H1 (cell line): Measurements from ENCODE around the gene LRTM2. TPM values are rescaled to one million over a fixed set of nuclear protein-coding genes. Genes with fewer than 3 reads are reported as not detected.

Source experiments
- BACH1 ChIP-seq: IDR thresholded peaks from 2 replicates; pipeline ENCODE4 v1.6.1; 2012; ENCODE audit warnings: low read length, improper control_type of control experiment
- CBX8 ChIP-seq: fragments of 300-800, 300-1000 bp; sonication (generic); IDR thresholded peaks from 2 replicates; pipeline ENCODE4 v1.7.1; 2016; ENCODE audit warnings: low read depth, low read length, borderline replicate concordance
- CHD1 ChIP-seq: IDR thresholded peaks from 2 replicates; pipeline ENCODE4 v1.6.1; 2012; ENCODE audit warnings: low read depth, low read length, improper control_type of control experiment
- CREB1 ChIP-seq: IDR thresholded peaks from 2 replicates; pipeline ENCODE4 v1.6.1; 2012; ENCODE audit warnings: inconsistent platforms
- CTBP2 ChIP-seq: IDR thresholded peaks from 2 replicates; pipeline ENCODE4 v1.7.0; 2011; ENCODE audit warnings: borderline replicate concordance, mild to moderate bottlenecking, moderate library complexity, mixed read lengths, low read length; ENCODE audit not compliant: insufficient read depth, insufficient read length
- FOSL1 ChIP-seq: IDR thresholded peaks from 2 replicates; pipeline ENCODE4 v1.6.1; 2011; ENCODE audit warnings: mild to moderate bottlenecking, low read depth, low read length, moderate library complexity; ENCODE audit not compliant: insufficient read depth
- KDM5A ChIP-seq: fragments of 200-600 bp; IDR thresholded peaks from 2 replicates; pipeline ENCODE4 v1.7.1; 2012; ENCODE audit warnings: mild to moderate bottlenecking, low read length, inconsistent platforms, mixed read lengths
- NANOG ChIP-seq: IDR thresholded peaks from 2 replicates; pipeline ENCODE4 v1.6.1; 2011; ENCODE audit warnings: low read length, low read depth, mild to moderate bottlenecking, inconsistent platforms; ENCODE audit not compliant: insufficient read depth, poor library complexity, severe bottlenecking
- NRF1 ChIP-seq: IDR thresholded peaks from 2 replicates; pipeline ENCODE4 v1.6.1; 2011; ENCODE audit warnings: mild to moderate bottlenecking, low read depth, low read length, improper control_type of control experiment
- TBP ChIP-seq: IDR thresholded peaks from 2 replicates; pipeline ENCODE4 v1.6.1; 2011; ENCODE audit warnings: low read depth, low read length, improper control_type of control experiment
- TEAD4 ChIP-seq: IDR thresholded peaks from 2 replicates; pipeline ENCODE4 v1.6.1; 2012; ENCODE audit warnings: low read depth, low read length, inconsistent platforms, mixed read lengths
- polyA plus RNA-seq, 7 experiments: library from polyadenylated mRNA; depleted of rRNA in 3 of 7; stranded (reverse) in 5 of 7; unstranded in 2 of 7; fragments of >200 nt in 5 of 7; fragments of 200-250 nt in 2 of 7; gene quantifications; 1 replicate in 5 of 7; 2 replicates in 1 of 7; 4 replicates in 1 of 7; pipeline versions ENCODE4 v1.2.1 to v1.2.3, GENCODE V29; 2011 to 2013; ENCODE audit warnings: missing spikeins in 2 of 7, mixed read lengths in 2 of 7
- total RNA-seq: library from RNA; stranded (reverse); fragmentation: NEBNext Ultra II Directional; extraction: Animal tissue kit (Norgen Biotek cat#: 25700); gene quantifications from 2 replicates; pipeline ENCODE4 v1.2.1, GENCODE V29; 2021
- TF ChIP-seq, protein P1 (sequence below): fragments of 300-600 bp; sonication (generic); IDR thresholded peaks from 2 replicates; pipeline ENCODE4 v1.7.1; 2012; ENCODE audit warnings: low read length, moderate library complexity, mild to moderate bottlenecking, inconsistent platforms; ENCODE audit not compliant: insufficient replicate concordance
- TF ChIP-seq, protein P2 (sequence below): IDR thresholded peaks from 2 replicates; pipeline ENCODE4 v1.6.1; 2012; ENCODE audit warnings: inconsistent platforms

The LRTM2 gene
- total and polyA plus RNA-seq, 2 of the 8 experiments (the other 6 are each of a cell fraction or from before 2014, with no cell fraction given), result 0.06 TPM; not detected in 1

DNA sequence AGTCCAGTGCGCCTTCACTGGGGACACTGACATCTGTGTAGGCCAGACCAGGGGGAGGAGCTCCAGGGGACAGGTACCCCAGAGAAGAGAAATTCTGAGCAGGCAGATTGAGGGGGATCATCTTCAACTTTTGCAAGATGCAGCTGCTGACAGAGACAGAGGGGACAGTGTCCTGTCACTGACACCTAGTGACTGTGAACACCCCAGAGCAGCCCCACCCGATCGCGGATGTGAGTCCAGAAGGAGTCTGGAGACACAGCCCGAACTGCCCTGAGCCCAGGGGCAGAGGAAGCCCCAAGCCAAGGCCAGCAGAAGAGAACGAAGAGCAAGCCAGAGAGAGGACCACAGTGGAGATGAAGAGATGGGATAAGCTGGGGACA is 21.7 kb upstream of the LRTM2 start (continued):
- TF ChIP-seq, protein P1, sequence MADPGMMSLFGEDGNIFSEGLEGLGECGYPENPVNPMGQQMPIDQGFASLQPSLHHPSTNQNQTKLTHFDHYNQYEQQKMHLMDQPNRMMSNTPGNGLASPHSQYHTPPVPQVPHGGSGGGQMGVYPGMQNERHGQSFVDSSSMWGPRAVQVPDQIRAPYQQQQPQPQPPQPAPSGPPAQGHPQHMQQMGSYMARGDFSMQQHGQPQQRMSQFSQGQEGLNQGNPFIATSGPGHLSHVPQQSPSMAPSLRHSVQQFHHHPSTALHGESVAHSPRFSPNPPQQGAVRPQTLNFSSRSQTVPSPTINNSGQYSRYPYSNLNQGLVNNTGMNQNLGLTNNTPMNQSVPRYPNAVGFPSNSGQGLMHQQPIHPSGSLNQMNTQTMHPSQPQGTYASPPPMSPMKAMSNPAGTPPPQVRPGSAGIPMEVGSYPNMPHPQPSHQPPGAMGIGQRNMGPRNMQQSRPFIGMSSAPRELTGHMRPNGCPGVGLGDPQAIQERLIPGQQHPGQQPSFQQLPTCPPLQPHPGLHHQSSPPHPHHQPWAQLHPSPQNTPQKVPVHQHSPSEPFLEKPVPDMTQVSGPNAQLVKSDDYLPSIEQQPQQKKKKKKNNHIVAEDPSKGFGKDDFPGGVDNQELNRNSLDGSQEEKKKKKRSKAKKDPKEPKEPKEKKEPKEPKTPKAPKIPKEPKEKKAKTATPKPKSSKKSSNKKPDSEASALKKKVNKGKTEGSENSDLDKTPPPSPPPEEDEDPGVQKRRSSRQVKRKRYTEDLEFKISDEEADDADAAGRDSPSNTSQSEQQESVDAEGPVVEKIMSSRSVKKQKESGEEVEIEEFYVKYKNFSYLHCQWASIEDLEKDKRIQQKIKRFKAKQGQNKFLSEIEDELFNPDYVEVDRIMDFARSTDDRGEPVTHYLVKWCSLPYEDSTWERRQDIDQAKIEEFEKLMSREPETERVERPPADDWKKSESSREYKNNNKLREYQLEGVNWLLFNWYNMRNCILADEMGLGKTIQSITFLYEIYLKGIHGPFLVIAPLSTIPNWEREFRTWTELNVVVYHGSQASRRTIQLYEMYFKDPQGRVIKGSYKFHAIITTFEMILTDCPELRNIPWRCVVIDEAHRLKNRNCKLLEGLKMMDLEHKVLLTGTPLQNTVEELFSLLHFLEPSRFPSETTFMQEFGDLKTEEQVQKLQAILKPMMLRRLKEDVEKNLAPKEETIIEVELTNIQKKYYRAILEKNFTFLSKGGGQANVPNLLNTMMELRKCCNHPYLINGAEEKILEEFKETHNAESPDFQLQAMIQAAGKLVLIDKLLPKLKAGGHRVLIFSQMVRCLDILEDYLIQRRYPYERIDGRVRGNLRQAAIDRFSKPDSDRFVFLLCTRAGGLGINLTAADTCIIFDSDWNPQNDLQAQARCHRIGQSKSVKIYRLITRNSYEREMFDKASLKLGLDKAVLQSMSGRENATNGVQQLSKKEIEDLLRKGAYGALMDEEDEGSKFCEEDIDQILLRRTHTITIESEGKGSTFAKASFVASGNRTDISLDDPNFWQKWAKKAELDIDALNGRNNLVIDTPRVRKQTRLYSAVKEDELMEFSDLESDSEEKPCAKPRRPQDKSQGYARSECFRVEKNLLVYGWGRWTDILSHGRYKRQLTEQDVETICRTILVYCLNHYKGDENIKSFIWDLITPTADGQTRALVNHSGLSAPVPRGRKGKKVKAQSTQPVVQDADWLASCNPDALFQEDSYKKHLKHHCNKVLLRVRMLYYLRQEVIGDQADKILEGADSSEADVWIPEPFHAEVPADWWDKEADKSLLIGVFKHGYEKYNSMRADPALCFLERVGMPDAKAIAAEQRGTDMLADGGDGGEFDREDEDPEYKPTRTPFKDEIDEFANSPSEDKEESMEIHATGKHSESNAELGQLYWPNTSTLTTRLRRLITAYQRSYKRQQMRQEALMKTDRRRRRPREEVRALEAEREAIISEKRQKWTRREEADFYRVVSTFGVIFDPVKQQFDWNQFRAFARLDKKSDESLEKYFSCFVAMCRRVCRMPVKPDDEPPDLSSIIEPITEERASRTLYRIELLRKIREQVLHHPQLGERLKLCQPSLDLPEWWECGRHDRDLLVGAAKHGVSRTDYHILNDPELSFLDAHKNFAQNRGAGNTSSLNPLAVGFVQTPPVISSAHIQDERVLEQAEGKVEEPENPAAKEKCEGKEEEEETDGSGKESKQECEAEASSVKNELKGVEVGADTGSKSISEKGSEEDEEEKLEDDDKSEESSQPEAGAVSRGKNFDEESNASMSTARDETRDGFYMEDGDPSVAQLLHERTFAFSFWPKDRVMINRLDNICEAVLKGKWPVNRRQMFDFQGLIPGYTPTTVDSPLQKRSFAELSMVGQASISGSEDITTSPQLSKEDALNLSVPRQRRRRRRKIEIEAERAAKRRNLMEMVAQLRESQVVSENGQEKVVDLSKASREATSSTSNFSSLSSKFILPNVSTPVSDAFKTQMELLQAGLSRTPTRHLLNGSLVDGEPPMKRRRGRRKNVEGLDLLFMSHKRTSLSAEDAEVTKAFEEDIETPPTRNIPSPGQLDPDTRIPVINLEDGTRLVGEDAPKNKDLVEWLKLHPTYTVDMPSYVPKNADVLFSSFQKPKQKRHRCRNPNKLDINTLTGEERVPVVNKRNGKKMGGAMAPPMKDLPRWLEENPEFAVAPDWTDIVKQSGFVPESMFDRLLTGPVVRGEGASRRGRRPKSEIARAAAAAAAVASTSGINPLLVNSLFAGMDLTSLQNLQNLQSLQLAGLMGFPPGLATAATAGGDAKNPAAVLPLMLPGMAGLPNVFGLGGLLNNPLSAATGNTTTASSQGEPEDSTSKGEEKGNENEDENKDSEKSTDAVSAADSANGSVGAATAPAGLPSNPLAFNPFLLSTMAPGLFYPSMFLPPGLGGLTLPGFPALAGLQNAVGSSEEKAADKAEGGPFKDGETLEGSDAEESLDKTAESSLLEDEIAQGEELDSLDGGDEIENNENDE, result no peak
- TF ChIP-seq BACH1 (no peak), TBP (no peak), TEAD4 (no peak), CBX8 (no peak), KDM5A (no peak), CHD1 (no peak), NRF1 (no peak), FOSL1 (no peak), NANOG (no peak), CTBP2 (no peak), CREB1 (no peak)
- TF ChIP-seq, protein P2, sequence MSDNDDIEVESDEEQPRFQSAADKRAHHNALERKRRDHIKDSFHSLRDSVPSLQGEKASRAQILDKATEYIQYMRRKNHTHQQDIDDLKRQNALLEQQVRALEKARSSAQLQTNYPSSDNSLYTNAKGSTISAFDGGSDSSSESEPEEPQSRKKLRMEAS, result no peak
